Measurements from ENCODE around the gene RABGAP1L.

The RABGAP1L gene

DNA sequence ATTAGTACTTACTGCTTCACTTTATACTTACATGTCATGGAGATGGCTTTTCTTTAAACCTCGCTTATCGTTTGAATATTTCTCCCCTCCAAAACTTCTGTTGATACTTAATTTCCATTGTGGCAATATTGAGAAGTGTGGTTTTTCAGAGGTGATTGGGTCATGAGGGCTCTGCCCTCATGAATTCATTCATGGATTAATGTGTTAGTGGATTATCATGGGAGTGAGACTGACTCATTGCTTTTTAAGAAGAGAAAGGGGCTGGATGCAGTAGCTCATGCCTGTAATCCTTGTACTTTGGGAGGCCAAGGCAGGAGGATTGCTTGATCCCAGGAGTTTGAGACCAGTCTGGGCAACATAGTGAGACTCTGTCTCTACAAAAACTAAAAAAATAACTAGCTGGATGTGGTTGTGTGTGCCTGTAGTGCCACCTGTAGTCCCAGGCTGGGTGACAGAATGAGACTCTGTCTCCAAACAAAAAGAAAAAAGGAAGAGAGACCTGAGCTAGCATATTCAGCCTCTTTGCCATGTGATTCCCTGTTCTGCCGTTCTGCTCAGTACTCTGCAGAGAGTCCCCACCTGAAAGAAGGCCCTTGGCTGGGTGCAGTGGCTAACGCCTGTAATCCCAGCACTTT lies 30.2 kb downstream of the RABGAP1L start:
- TF ChIP-seq, protein P1, sequence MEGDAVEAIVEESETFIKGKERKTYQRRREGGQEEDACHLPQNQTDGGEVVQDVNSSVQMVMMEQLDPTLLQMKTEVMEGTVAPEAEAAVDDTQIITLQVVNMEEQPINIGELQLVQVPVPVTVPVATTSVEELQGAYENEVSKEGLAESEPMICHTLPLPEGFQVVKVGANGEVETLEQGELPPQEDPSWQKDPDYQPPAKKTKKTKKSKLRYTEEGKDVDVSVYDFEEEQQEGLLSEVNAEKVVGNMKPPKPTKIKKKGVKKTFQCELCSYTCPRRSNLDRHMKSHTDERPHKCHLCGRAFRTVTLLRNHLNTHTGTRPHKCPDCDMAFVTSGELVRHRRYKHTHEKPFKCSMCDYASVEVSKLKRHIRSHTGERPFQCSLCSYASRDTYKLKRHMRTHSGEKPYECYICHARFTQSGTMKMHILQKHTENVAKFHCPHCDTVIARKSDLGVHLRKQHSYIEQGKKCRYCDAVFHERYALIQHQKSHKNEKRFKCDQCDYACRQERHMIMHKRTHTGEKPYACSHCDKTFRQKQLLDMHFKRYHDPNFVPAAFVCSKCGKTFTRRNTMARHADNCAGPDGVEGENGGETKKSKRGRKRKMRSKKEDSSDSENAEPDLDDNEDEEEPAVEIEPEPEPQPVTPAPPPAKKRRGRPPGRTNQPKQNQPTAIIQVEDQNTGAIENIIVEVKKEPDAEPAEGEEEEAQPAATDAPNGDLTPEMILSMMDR (conservative IDR thresholded peaks at IDR 0.05) = no peak
- TF ChIP-seq ZFX (IDR thresholded peaks at IDR 0.05) = no peak
- no peak overlapping the region for H3K27ac ChIP-seq

DNA sequence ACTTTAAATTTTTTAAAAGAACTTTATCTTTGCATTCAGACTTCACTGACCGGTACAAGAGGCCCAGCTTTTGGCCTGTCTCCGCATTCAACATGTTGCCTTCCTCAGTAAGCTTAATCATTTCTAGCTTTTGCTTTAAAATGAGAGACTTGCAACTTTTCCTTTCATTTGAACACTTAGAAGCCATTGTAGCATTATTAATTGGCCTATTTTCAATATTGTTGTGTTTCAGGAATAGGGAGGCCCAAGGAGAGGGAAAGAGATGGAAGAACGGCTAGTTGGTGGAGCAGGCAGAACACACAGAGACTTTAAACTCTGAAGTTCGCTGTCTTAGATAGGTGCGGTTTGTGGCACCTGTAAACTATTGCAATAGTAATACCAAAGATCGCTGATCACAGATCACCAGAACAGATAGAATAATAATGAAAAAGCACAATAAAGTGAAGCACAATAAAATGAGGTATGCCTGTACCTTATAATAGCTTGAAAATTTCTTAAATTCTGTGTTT lies 31.4 kb downstream of the RABGAP1L start:
- TF ChIP-seq, protein P1 (conservative IDR thresholded peaks at IDR 0.05) = no peak
- TF ChIP-seq ZFX (IDR thresholded peaks at IDR 0.05) = no peak
- no peak overlapping the region for H3K27ac ChIP-seq

DNA sequence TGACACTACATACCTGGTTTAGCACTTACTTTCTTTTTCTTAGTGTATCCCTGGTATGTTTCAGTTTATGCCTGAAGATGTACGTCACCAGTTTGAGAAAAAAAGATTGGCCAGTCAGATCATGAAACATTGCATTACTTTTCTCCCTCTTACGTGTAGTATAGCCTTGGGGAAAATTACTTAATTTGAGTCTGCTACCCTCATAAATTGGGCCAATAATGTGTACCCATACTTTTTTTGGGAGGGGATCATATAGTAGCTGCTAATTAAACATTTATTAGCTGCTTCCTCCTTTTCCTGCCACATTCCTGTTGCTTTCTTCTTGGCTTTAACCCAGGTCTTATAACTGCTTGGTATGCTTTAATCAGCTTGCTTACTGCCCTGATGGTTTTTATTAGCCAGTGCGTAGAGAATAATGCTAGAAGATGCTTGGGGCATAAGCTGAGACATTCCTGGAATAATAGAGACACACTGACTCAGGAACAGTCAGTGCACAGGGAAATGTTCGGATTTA lies 32.1 kb downstream of the RABGAP1L start:
- no peak overlapping the region for H3K27ac ChIP-seq
- TF ChIP-seq ZFX (IDR thresholded peaks at IDR 0.05) = no peak
- TF ChIP-seq, protein P1 (conservative IDR thresholded peaks at IDR 0.05) = no peak

DNA sequence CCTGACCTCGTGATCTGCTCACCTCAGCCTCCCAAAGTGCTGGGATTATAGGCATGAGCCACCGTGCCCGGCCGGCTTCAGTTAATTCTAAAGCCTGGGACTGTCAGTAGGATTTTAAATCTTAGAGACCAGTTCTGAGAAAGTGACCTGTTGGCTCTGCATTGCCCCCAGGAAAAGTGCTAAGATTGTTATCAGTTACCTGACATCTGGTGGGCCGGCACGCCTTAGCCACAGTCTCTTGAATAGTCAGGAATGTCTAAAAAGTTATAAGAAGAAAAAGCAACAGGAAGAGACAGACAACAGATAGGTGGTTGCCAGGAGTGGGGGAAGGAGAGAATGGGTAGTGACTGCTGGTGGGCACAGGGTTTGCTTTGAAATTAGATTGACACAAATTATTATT lies 35.1 kb downstream of the RABGAP1L start:
- no peak for TF ChIP-seq ZFX (IDR thresholded peaks at IDR 0.05)
- TF ChIP-seq, protein P1 (conservative IDR thresholded peaks at IDR 0.05) = no peak
- no peak overlapping the region for H3K27ac ChIP-seq

DNA sequence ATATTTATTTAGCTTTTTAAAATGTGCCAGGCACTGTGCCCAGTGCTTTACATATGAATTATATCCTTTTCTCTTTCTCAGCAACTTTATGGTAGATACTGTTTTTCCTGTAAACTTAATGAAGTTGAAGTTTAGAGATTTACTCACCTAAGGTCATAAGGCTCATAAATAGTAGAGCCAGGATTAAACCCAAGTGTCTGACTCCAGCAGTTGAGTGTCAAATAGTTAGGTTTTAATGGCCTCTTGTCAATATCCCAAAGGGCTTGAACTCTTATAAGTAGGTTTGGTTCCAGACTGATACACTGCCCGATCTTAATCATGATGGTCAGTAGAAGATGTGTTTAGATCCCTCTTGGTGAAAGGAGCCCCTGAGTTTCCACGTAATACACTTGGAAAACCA lies 37.8 kb downstream of the RABGAP1L start:
- H3K27ac ChIP-seq = no peak overlapping the region
- no peak for TF ChIP-seq ZFX (IDR thresholded peaks at IDR 0.05)
- TF ChIP-seq, protein P1 (conservative IDR thresholded peaks at IDR 0.05) = no peak

DNA sequence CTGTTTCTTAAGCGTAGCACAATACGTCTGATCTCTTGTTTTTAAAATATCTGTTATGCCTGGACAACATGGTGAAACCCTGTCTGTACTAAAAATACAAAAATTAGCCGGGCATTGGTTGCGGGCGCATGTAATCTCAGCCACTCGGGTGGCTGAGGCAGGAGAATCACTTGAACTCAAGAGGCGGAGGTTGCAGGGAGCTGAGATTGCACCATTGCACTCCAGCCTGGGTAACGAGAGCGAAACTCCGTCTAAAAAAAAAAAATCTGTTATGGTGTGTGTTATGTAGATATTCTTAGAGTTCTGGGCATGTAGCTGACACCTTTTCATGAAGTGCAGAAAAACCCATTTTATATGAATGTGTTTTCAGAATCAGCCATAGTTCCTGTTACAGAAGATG lies 38.2 kb downstream of the RABGAP1L start:
- TF ChIP-seq ZFX (IDR thresholded peaks at IDR 0.05) = no peak
- TF ChIP-seq, protein P1 (conservative IDR thresholded peaks at IDR 0.05) = no peak
- no peak overlapping the region for H3K27ac ChIP-seq

DNA sequence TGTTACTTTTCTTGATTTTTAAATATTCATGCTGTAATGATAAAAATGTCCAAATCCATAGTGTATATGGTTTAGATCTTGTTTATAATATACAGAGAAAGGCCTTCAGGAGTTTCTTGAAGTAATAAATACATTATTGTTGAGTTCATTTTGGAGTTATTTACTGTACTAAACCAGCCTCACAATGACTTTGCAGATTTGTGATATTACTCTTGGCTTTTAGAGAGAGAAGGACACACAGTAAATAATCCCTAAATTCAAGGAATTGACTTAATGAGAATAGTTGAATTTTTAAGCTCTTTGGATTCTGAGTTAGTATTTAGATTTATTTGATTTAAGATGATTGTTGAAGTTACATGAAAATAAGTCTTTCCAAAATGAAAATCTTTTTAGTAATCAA lies 38.9 kb downstream of the RABGAP1L start:
- TF ChIP-seq ZFX (IDR thresholded peaks at IDR 0.05) = no peak
- TF ChIP-seq, protein P1 (conservative IDR thresholded peaks at IDR 0.05) = no peak
- no peak overlapping the region for H3K27ac ChIP-seq

All from C4-2B (cell line).